ENCODE measurements around the gene WDTC1. TPM values are rescaled to one million over a fixed set of nuclear protein-coding genes. Genes with fewer than 3 reads are reported as not detected.
"Not testable (repeated sequence)": the region's sequence is repeated elsewhere in the genome, so short reads cannot be mapped to it uniquely, and the experiment has no call there.

WDTC1 gene
- total and polyA plus RNA-seq, 2 donors (not counting 1 experiment from before 2014, with no cell fraction given): 32.5 to 69.1 TPM

DNA sequence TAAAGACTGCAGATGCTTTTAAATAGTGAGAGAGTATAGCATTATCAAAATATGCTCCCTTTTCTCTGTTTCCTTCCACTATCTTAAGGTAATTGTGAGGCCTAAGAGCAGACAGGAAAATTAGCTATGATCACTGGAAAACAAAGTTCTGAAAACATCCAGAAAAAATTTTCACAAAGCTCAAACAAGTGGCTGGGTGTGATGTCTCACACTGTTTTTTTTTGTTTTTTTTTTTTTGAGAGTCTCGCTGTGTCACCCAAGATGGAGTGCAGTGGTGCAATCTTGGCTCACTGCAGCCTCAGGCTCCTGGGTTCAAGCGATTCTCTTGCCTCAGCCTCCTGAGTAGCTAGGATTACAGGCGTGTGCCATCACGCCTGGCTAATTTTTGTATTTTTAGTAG, 7.2 kb downstream of the WDTC1 start:
- 98% methylated on average over 4 of the region's 4 CpGs for WGBS (ENCODE audit: insufficient coverage)
- CTCF ChIA-PET: interaction anchor here (1.7 kb wide), 1 partner anchor 139 kb away, joined by 5 read pairs; no protein-coding TSS in a partner anchor
- peaks cover 14% of the 10 kb centered on the region for H3K4me1 Mint-ChIP-seq
- no peak for ATAC-seq (ENCODE audit: low read depth)
- no peaks in the 10 kb centered on the region for H3K9me3 ChIP-seq (ENCODE audit: control extremely low read depth in 1 of 3, control insufficient read depth in 2 of 3, insufficient read depth in 1 of 3, low read length in 2 of 3)
- no peak overlapping the region for H3K27ac ChIP-seq (ENCODE audit: low read length in 2 of 2)
- TF ChIP-seq CTCF (IDR thresholded peaks at IDR 0.05) (no peak), EZH2 (IDR thresholded peaks at IDR 0.05; ENCODE audit: borderline replicate concordance, insufficient read depth, low read depth, low read length, poor library complexity, severe bottlenecking) (no peak)
- no peak overlapping the region for H3K27ac Mint-ChIP-seq
- H3K27me3 Mint-ChIP-seq: no peaks in the 10 kb centered on the region
- no peak overlapping the region for H3K4me3 ChIP-seq (ENCODE audit: control extremely low read depth in 1 of 5, extremely low read depth in 1 of 5, insufficient read depth in 1 of 5, low read depth in 2 of 5, low read length in 4 of 5)
- POLR2A ChIA-PET: no interaction called here
- no peak overlapping the region for H3K4me3 Mint-ChIP-seq
- no peak for DNase-seq
- peaks cover 0 to 3% of the 10 kb centered on the region in 2 experiments for H3K36me3 ChIP-seq (replicated peaks in 1 of 2; ENCODE audit: control extremely low read depth in 1 of 2, control insufficient read depth in 1 of 2, extremely low read depth in 1 of 2, insufficient read depth in 2 of 2, low read length in 1 of 2)
- intact Hi-C loops (cut with micrococcal nuclease): no loop called here
- peaks cover 0 to 5% of the 10 kb centered on the region in 2 donors for H3K4me1 ChIP-seq (ENCODE audit: control insufficient read depth in 2 of 2, insufficient read depth in 2 of 2, low read length in 2 of 2)
- H4K20me1 ChIP-seq (ENCODE audit: control insufficient read depth, insufficient read depth, low read length, poor library complexity, severe bottlenecking): peaks cover 46% of the 10 kb centered on the region
- no peaks in the 10 kb centered on the region for H3K27me3 ChIP-seq (replicated peaks in 1 of 4; ENCODE audit: control extremely low read depth in 1 of 4, control insufficient read depth in 3 of 4, insufficient read depth in 4 of 4, low read length in 3 of 4)
- no peaks in the 10 kb centered on the region for H3K9me3 Mint-ChIP-seq (ENCODE audit: insufficient read depth)
- H3K79me2 ChIP-seq (ENCODE audit: control insufficient read depth, insufficient read depth, low read length): peaks cover 81% of the 10 kb centered on the region
- no peak overlapping the region for H3K9ac ChIP-seq (ENCODE audit: low read length)
- H3K4me2 ChIP-seq (replicated peaks; ENCODE audit: low read depth, low read length, poor library complexity, severe bottlenecking): no peak overlapping the region
- H2AFZ ChIP-seq (ENCODE audit: insufficient read depth, low read depth, low read length, poor library complexity, severe bottlenecking): no peak overlapping the region

DNA sequence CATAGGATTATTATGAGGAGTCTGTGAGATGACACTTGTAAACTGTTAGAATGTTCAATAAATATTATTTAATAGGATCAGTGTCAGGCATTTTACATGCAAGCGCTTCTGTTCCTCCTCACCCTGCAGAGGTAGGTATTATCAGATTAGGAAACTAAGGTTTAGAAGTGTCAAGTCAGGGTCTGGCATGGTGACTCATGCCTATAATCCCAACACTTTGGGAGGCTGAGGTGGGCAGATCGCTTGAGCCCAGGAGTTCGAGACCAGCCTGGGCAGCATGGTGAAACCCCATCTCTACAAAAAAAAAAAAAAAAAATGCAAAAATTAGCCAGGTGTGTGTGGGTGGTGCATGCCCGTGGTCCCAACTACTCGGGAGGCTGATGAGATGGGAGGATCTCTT, 9.2 kb downstream of the WDTC1 start:
- H3K27me3 ChIP-seq (replicated peaks in 1 of 4; ENCODE audit: control extremely low read depth in 1 of 4, control insufficient read depth in 3 of 4, insufficient read depth in 4 of 4, low read length in 3 of 4); H3K27ac Mint-ChIP-seq; DNase-seq; H3K9me3 Mint-ChIP-seq (ENCODE audit: insufficient read depth); H3K4me3 ChIP-seq (ENCODE audit: control extremely low read depth in 1 of 5, extremely low read depth in 1 of 5, insufficient read depth in 1 of 5, low read depth in 2 of 5, low read length in 4 of 5); H3K36me3 ChIP-seq (replicated peaks in 1 of 2; ENCODE audit: control extremely low read depth in 1 of 2, control insufficient read depth in 1 of 2, extremely low read depth in 1 of 2, insufficient read depth in 2 of 2, low read length in 1 of 2); H3K4me3 Mint-ChIP-seq; H3K4me1 ChIP-seq (ENCODE audit: control insufficient read depth in 2 of 2, insufficient read depth in 2 of 2, low read length in 2 of 2); H3K9me3 ChIP-seq (ENCODE audit: control extremely low read depth in 1 of 3, control insufficient read depth in 2 of 3, insufficient read depth in 1 of 3, low read length in 2 of 3); H3K27me3 Mint-ChIP-seq; H3K9ac ChIP-seq (ENCODE audit: low read length); ATAC-seq (ENCODE audit: low read depth); intact Hi-C loops (cut with micrococcal nuclease); H2AFZ ChIP-seq (ENCODE audit: insufficient read depth, low read depth, low read length, poor library complexity, severe bottlenecking); H3K27ac ChIP-seq (ENCODE audit: low read length in 2 of 2); H3K4me2 ChIP-seq (replicated peaks; ENCODE audit: low read depth, low read length, poor library complexity, severe bottlenecking); POLR2A ChIA-PET; CTCF ChIA-PET: not testable (repeated sequence)
- no CpG with 5 or more reads among the region's 5 CpGs for WGBS (ENCODE audit: insufficient coverage)
- H3K4me1 Mint-ChIP-seq: peaks cover 13% of the 10 kb centered on the region
- Histone ChIP-seq H3K79me2 (ENCODE audit: control insufficient read depth, insufficient read depth, low read length) (peaks cover 73% of the 10 kb centered on the region), H4K20me1 (ENCODE audit: control insufficient read depth, insufficient read depth, low read length, poor library complexity, severe bottlenecking) (peaks cover 36% of the 10 kb centered on the region)

Measured in B cell (primary cell).